Articular chondrocyte of knee joint (primary cell): ENCODE measurements around the gene RNASE3. TPM values are rescaled to one million over a fixed set of nuclear protein-coding genes. Genes with fewer than 3 reads are reported as not detected.

ENCODE experiments used
- total RNA-seq: library from RNA; depleted of rRNA; stranded (reverse); fragments of >200 nt; gene quantifications from 2 replicates; pipeline ENCODE4 v1.2.3, GENCODE V29; 2012

RNASE3 gene
- total RNA-seq, result not detected in 2 replicates

DNA sequence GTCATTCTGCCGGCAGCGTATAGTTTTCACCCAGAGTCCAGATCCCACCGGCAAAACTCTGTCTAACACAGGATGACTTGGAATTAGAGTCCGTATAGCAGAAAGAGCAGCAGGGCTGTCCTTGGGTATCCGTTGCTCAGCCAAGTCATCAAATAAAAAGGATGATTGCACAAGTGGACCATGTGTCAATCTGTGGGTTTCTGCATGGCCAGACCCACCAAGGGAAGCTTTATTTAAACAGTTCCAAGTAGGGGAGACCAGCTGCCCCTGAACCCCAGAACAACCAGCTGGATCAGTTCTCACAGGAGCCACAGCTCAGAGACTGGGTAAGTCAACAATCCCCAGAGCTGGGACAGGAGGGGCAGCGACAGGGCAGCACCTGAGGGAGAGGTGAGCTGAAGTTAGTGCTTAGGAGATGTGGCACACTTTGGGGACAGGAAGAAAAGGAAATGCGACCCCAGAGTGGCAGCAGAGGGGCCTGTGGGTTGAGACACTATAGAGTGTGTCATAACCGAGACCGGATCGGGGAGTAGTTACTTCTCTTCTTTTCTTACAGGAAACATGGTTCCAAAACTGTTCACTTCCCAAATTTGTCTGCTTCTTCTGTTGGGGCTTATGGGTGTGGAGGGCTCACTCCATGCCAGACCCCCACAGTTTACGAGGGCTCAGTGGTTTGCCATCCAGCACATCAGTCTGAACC, at the start of gene RNASE3:
Gene RNASE3 (plus strand): TSS at position 260 of the 700 bp plus-strand sequence. CDS start 302 bp downstream, at position 562.

Other genes starting within 250 kb of the RNASE3 start
- gene OR6S1, start 249.7 kb upstream of the RNASE3 start, total RNA-seq, result not detected in 2 replicates
- 49.4 and 54.9 TPM in 2 replicates for gene RNASE4, start 206.8 kb upstream of the RNASE3 start, total RNA-seq
- gene ANG, start 202.6 kb upstream of the RNASE3 start, total RNA-seq, result 16.1 and 16.8 TPM in 2 replicates
- not detected in 2 replicates for gene EDDM3A, start 145.5 kb upstream of the RNASE3 start, total RNA-seq
- gene EDDM3B, start 123.0 kb upstream of the RNASE3 start, total RNA-seq, result not detected in 2 replicates
- not detected in 2 replicates for gene RNASE6, start 110.1 kb upstream of the RNASE3 start, total RNA-seq
- gene RNASE1, start 88.5 kb upstream of the RNASE3 start, total RNA-seq, result 1.1 TPM in 1 of 2 replicates, not detected in the other
- not detected in 2 replicates for gene RNASE2, start 64.1 kb downstream of the RNASE3 start, total RNA-seq
- 37.6 and 43.8 TPM in 2 replicates for gene METTL17, start 98.6 kb downstream of the RNASE3 start, total RNA-seq
- 0.11 and 0.52 TPM in 2 replicates for gene SLC39A2, start 107.9 kb downstream of the RNASE3 start, total RNA-seq
- 0.22 and 1.7 TPM in 2 replicates for gene NDRG2, start 133.7 kb downstream of the RNASE3 start, total RNA-seq
- not detected in 2 replicates for gene TPPP2, start 138.8 kb downstream of the RNASE3 start, total RNA-seq
- not detected in 2 replicates for gene RNASE13, start 143.4 kb downstream of the RNASE3 start, total RNA-seq
- gene RNASE7, start 151.0 kb downstream of the RNASE3 start, total RNA-seq, result not detected in 2 replicates
- not detected in 2 replicates for gene RNASE8, start 166.4 kb downstream of the RNASE3 start, total RNA-seq
- gene ARHGEF40, start 178.9 kb downstream of the RNASE3 start, total RNA-seq, result 30.7 and 41.3 TPM in 2 replicates
- gene ZNF219, start 207.3 kb downstream of the RNASE3 start, total RNA-seq, result 9.2 and 10.5 TPM in 2 replicates
- gene TMEM253, start 209.7 kb downstream of the RNASE3 start, total RNA-seq, result 0.32 TPM in 1 of 2 replicates, not detected in the other